B cell (primary cell): ENCODE results near the gene TM2D1. TPM values are rescaled to one million over a fixed set of nuclear protein-coding genes. Genes with fewer than 3 reads are reported as not detected.
"Not testable (repeated sequence)": the region's sequence is repeated elsewhere in the genome, so short reads cannot be mapped to it uniquely, and the experiment has no call there.

ENCODE experiments used
- ATAC-seq: fragments of 200-7000 bp; cut with Tn5 transposase; one replicate; pipeline ENCODE4 v1.10.0; 2021; ENCODE audit warnings: low read depth, mild to moderate bottlenecking, moderate number of reproducible peaks, moderate library complexity
- CTCF ChIA-PET: fragments of 350-600 bp; sonication (Branson Sonifier 250); formaldehyde crosslinking; loops from one replicate; lab custom pipeline; 2021; ENCODE audit warnings: antibody characterized with exemption, inconsistent platforms; lab: Charles Lee
- POLR2A ChIA-PET: fragments of 350-600 bp; sonication (Branson Sonifier 250); formaldehyde crosslinking; loops from one replicate; lab custom pipeline; 2021; ENCODE audit warnings: antibody characterized with exemption; lab: Charles Lee
- DNase-seq: peaks from one replicate; pipeline ENCODE4 v3.0.0; 2013
- H2AFZ ChIP-seq: 2 replicates; pipeline ENCODE4 v1.6.1; 2012; ENCODE audit warnings: mild to moderate bottlenecking, low read depth, low read length; ENCODE audit not compliant: insufficient read depth, poor library complexity, severe bottlenecking
- H3K27ac ChIP-seq, 2 donors: 1 replicate in 1 of 2; 2 replicates in 1 of 2; pipeline ENCODE4 v1.5.1; 2012 to 2013; ENCODE audit warnings: low read length in 2 of 2, mild to moderate bottlenecking in 2 of 2, moderate library complexity in 1 of 2
- H3K27me3 ChIP-seq, 4 experiments: fragments of 200-600 bp in 1 of 4; sonication (generic) in 1 of 4; replicated peaks in 1 of 4; 1 replicate in 2 of 4; 2 replicates in 2 of 4; pipeline versions ENCODE4 v1.6.1 to v1.7.0; 2013 to 2016; ENCODE audit warnings: low read length in 3 of 4, mild to moderate bottlenecking in 2 of 4, mixed read lengths in 1 of 4, moderate library complexity in 1 of 4; ENCODE audit not compliant: insufficient read depth in 4 of 4, control insufficient read depth in 3 of 4; ENCODE audit errors: control extremely low read depth in 1 of 4
- H3K36me3 ChIP-seq, 2 experiments: replicated peaks in 1 of 2; 1 replicate in 1 of 2; 2 replicates in 1 of 2; pipeline versions ENCODE4 v1.6.1 to v1.7.1; 2013; ENCODE audit warnings: low read length in 1 of 2; ENCODE audit not compliant: insufficient read depth in 2 of 2, control insufficient read depth in 1 of 2; ENCODE audit errors: control extremely low read depth in 1 of 2, extremely low read depth in 1 of 2
- H3K4me1 ChIP-seq, 2 donors: fragments of 200-600 bp in 1 of 2; sonication (generic) in 1 of 2; 1 replicate in 1 of 2; 2 replicates in 1 of 2; pipeline versions ENCODE4 v1.5.1 to v1.6.1; 2013 to 2017; ENCODE audit warnings: low read length in 2 of 2; ENCODE audit not compliant: control insufficient read depth in 2 of 2, insufficient read depth in 2 of 2
- H3K4me2 ChIP-seq: replicated peaks from 2 replicates; pipeline ENCODE3; 2012; ENCODE audit warnings: mild to moderate bottlenecking, low read depth, low read length; ENCODE audit not compliant: poor library complexity, severe bottlenecking
- H3K4me3 ChIP-seq, 5 experiments: fragments of 200-600 bp in 1 of 5; sonication (generic) in 1 of 5; 1 replicate in 3 of 5; 2 replicates in 2 of 5; pipeline versions ENCODE4 v1.5.1 to v1.7.0; 2011 to 2016; ENCODE audit warnings: low read length in 4 of 5, mild to moderate bottlenecking in 4 of 5, low read depth in 2 of 5, control low read depth in 1 of 5, moderate library complexity in 1 of 5; ENCODE audit not compliant: insufficient read depth in 1 of 5; ENCODE audit errors: control extremely low read depth in 1 of 5, extremely low read depth in 1 of 5
- H3K79me2 ChIP-seq: fragments of 200-600 bp; sonication (generic); one replicate; pipeline ENCODE4 v1.6.0; 2016; ENCODE audit warnings: low read length; ENCODE audit not compliant: control insufficient read depth, insufficient read depth
- H3K9ac ChIP-seq: fragments of 200-600 bp; sonication (generic); 2 replicates; pipeline ENCODE4 v1.6.1; 2017; ENCODE audit warnings: mild to moderate bottlenecking, low read length, moderate library complexity
- H3K9me3 ChIP-seq, 3 donors: one replicate each; pipeline versions ENCODE4 v1.6.1 to v1.7.1; 2013; ENCODE audit warnings: low read length in 2 of 3; ENCODE audit not compliant: control insufficient read depth in 2 of 3, insufficient read depth in 1 of 3; ENCODE audit errors: control extremely low read depth in 1 of 3
- H4K20me1 ChIP-seq: 2 replicates; pipeline ENCODE4 v1.6.0; 2012; ENCODE audit warnings: mild to moderate bottlenecking, low read length; ENCODE audit not compliant: insufficient read depth, control insufficient read depth, poor library complexity, severe bottlenecking
- H3K27ac Mint-ChIP-seq: one replicate; pipeline ENCODE4 v1.8.0; 2021; ENCODE audit warnings: mixed read lengths
- H3K27me3 Mint-ChIP-seq: one replicate; pipeline ENCODE4 v1.8.0; 2021; ENCODE audit warnings: mixed read lengths
- H3K4me1 Mint-ChIP-seq: one replicate; pipeline ENCODE4 v1.8.0; 2021; ENCODE audit warnings: mixed read lengths
- H3K4me3 Mint-ChIP-seq: one replicate; pipeline ENCODE4 v1.8.0; 2021; ENCODE audit warnings: mixed read lengths
- H3K9me3 Mint-ChIP-seq: one replicate; pipeline ENCODE4 v1.8.0; 2022; ENCODE audit warnings: mixed read lengths; ENCODE audit not compliant: insufficient read depth
- CTCF ChIP-seq: fragments of 200-600 bp; IDR thresholded peaks from one replicate; pipeline ENCODE4 v1.8.0; 2022; ENCODE audit warnings: antibody characterized with exemption, mild to moderate bottlenecking
- EZH2 ChIP-seq: IDR thresholded peaks from 2 replicates; pipeline ENCODE4 v1.6.1; 2012; ENCODE audit warnings: borderline replicate concordance, low read depth, mild to moderate bottlenecking, moderate library complexity, low read length; ENCODE audit not compliant: insufficient read depth, poor library complexity, severe bottlenecking
- whole genome bisulfite sequencing: methylation state at CpG from one replicate; pipeline ENCODE4 v1.1.5; 2013; ENCODE audit warnings: missing lambda C conversion rate; ENCODE audit not compliant: insufficient coverage; 5-methylcytosine and 5-hydroxymethylcytosine counted together
- intact Hi-C: fragments of 100-400 bp; cut with micrococcal nuclease; formaldehyde crosslinking; loops from one replicate; pipeline ENCODE4 v1.10.0; 2022
- polyA plus RNA-seq: library from polyadenylated mRNA; depleted of rRNA; stranded (reverse); fragments of >200 nt; gene quantifications from 2 replicates; pipeline ENCODE4 v1.2.3, GENCODE V29; 2012
- total RNA-seq, 2 donors: library from RNA; stranded (reverse); fragments of 120-200 nt in 1 of 2; gene quantifications; 1 replicate in 1 of 2; 2 replicates in 1 of 2; pipeline versions ENCODE4 v1.2.3 to v1.2.4, GENCODE V29; 2013 to 2022

Gene TM2D1
- total and polyA plus RNA-seq, 2 donors (not counting 1 experiment from before 2014, with no cell fraction given) = 30.8 to 53.3 TPM

- peaks cover 42% of the 10 kb centered on the region for H3K79me2 ChIP-seq
Observed at GRCh38 chr1:61711969-61712368, 13.0 kb downstream of the TM2D1 start.

GRCh38 chr1:61711257-61711656 is 13.7 kb downstream of the TM2D1 start:
- H2AFZ ChIP-seq, H3K9me3 Mint-ChIP-seq, H3K27me3 Mint-ChIP-seq, H3K4me1 ChIP-seq, H3K4me3 ChIP-seq, H3K4me1 Mint-ChIP-seq, ATAC-seq, H3K9me3 ChIP-seq, H3K4me2 ChIP-seq, POLR2A ChIA-PET, intact Hi-C loops, CTCF ChIA-PET, H3K4me3 Mint-ChIP-seq, H3K9ac ChIP-seq, H3K27ac Mint-ChIP-seq, DNase-seq, H3K27ac ChIP-seq, H3K27me3 ChIP-seq: not testable (repeated sequence)
- Histone ChIP-seq H3K36me3 (peaks cover 3 to 28% of the 10 kb centered on the region in 2 experiments), H4K20me1 (peaks cover 30% of the 10 kb centered on the region), H3K79me2 (peaks cover 37% of the 10 kb centered on the region)
- 100% methylated on average over 2 of the region's 4 CpGs for WGBS

More at GRCh38 chr1:61711969-61712368, 13.0 kb downstream of the TM2D1 start:
- no peaks in the 10 kb centered on the region for H3K27me3 Mint-ChIP-seq
- DNase-seq (no peak), ATAC-seq (no peak)
- H3K9me3 ChIP-seq = no peaks in the 10 kb centered on the region
- ChIA-PET CTCF (no interaction called here), POLR2A (no interaction called here)
- H3K4me3 Mint-ChIP-seq = no peak overlapping the region
- H3K27me3 ChIP-seq = no peaks in the 10 kb centered on the region
- H3K4me3 ChIP-seq = no peak overlapping the region
- H4K20me1 ChIP-seq = peaks cover 35% of the 10 kb centered on the region
- H3K4me1 Mint-ChIP-seq = peaks cover 2% of the 10 kb centered on the region
- intact Hi-C loops = no loop called here
- H3K4me2 ChIP-seq = no peak overlapping the region
- no peak overlapping the region for H3K27ac ChIP-seq
- no peak overlapping the region for H2AFZ ChIP-seq
- no peak for TF ChIP-seq EZH2
- no peak for TF ChIP-seq CTCF
- H3K9ac ChIP-seq = no peak overlapping the region
- H3K36me3 ChIP-seq = peaks cover 2 to 24% of the 10 kb centered on the region in 2 experiments
- no peaks in the 10 kb centered on the region for H3K9me3 Mint-ChIP-seq
- H3K4me1 ChIP-seq = no peaks in the 10 kb centered on the region
- no peak overlapping the region for H3K27ac Mint-ChIP-seq
